ENCODE results near the gene ZEB1. TPM values are rescaled to one million over a fixed set of nuclear protein-coding genes. Genes with fewer than 3 reads are reported as not detected.
"Not testable (repeated sequence)": the region's sequence is repeated elsewhere in the genome, so short reads cannot be mapped to it uniquely, and the experiment has no call there.

Gene ZEB1
- polyA plus RNA-seq, 4 donors, result 25.8 to 99.7 (median 32.7) TPM

DNA sequence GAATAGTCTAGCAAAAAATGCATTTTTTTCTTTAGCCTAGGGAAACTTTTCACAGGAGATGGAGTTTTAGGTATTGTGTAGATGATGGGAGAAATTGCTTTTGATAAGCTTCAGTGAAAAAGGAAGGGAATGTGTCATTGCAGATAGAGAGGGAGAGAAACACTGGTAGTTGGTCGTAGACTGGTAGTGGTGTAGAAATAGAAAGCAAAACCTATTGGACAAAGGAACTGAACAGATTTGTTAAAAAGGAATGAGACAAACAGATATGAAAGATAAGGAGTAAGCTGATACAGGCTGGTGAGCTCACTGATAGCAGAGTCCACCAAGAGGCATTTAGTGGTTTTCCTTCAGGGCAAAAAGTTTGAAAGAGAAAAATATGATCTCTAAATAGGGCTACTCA is 94.3 kb downstream of the ZEB1 start:
- DNase-seq (ENCODE audit: low read depth in 4 of 4, low spot score in 3 of 4), result no peak

DNA sequence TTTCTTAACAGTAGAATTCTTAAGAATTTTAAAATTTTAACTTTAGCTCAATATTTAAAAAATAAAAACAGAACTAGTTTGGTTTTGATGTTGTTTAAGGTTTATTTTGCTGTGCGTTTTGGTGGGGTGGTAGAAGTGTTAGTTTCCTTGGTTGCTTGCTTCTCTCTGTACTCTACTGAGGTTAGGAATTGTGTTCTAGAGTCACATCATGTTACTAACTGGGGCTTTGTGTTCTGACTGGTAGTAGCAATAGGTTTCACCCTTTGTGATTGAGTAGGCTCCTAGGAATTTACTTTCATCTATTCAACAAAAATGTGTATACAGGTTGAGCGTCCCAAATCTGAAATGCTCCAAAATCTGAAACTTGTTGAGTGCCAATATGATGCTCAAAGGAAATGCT is 99.5 kb downstream of the ZEB1 start:
- no peak for DNase-seq (ENCODE audit: low read depth in 4 of 4, low spot score in 3 of 4)

DNA sequence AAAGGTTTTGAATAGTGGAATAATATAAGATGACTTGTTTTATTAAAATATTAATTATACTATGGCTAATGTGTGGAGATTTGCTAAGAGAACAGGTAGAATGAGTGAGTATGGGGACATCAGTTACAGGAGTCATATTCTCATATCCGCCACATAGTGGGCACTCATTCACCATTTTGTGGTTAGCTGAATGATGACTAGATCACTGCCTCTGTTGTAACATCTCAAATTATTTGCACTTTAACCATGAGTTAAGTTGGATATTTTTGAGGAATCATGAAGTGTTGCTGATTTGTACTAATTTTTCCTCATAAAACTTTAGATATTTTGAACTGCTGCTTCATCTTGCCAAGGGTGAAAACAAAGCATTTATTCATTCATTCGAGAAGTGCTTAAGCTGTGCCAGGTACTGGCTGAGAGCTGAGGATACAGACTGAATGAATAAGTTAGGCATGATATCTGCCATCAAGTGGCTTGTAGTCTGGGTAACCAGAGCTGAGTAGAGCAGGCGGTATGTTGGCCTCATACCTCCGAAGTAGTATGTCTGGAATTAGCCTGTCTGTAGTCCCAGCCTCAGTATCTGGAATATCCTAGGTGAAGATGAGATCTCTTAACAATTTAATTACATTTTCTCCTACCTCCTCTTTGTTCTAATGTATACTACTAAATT is 100.5 kb downstream of the ZEB1 start:
- no peak for DNase-seq (ENCODE audit: low read depth in 4 of 4, low spot score in 3 of 4)

DNA sequence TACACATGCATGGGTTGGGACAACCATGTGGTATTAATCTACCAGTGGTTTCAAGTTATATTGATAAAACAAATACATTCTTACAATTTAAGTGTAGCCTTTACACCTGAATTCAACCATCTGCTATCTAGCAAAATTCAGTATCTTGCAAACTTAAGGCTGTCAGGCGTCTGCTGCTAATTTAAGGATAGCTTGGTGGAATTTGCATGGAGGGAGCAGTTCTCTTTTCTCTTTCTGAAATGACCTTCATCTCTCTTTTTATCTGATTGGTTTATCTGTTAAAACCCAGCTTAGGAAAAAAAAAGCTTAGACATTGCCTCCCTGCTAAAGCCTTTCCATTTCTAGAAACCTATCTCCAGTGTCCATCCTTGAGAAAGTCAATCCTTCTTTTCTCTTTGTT is 102.3 kb downstream of the ZEB1 start:
- DNase-seq (ENCODE audit: low read depth in 4 of 4, low spot score in 3 of 4), result no peak

DNA sequence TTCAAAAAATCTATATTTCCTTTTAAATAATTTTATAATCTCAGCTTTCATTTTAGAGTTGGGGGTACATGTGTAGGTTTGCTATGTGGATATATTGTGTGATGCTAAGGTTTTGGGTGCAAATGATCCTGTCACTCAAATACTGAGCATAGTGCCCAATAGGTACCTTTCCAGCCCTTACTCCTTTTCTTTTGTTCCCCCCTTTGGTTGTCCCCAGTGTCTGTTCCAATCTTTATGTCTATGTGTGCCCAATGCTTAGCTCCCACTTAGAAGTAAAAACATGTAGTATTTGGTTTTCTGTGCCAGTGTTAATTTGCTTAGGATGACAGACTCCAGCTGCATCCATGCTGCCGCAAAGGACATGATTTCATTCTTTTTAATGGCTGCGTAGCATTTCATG is 103.6 kb downstream of the ZEB1 start:
- no peak for DNase-seq (ENCODE audit: low read depth in 4 of 4, low spot score in 3 of 4)

DNA sequence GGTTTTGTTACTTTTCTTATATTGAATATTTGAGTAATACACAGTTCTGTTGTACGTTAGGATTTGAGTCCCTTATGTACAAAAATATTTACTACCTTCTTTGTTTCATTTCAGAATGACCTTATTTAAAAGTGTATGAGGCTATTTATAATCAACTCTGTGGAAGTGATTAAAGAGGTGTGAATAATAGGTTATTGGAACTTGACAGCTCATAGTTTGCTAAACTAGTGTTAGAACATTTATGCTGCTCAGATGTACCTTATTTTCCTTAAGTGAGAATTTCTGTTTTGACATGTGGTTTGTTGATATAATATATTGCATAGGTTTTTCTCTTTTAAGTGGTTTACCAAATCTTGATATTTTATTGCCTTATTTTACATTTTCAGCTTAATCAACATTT is 105.5 kb downstream of the ZEB1 start:
- no peak for DNase-seq (ENCODE audit: low read depth in 4 of 4, low spot score in 3 of 4)

DNA sequence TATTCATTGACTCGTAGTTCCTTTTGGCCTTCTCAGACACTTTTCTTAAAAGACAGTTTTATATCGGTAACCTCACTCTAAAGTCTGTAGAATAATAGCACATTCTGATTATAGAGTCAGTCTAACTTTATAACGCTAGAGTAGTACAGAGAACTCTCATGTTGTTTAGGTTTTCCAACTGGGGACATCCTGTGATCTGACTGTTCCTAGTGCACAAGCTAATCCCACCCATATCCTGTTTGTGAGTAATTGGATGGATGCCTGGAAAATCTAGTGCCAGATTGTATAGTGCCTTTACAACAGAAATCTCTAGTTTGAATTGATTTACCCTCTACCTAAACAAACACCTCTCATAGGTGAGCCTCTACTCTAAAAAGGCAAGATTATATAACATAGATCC is 107.4 kb downstream of the ZEB1 start:
- DNase-seq (ENCODE audit: low read depth in 4 of 4, low spot score in 3 of 4), result no peak

DNA sequence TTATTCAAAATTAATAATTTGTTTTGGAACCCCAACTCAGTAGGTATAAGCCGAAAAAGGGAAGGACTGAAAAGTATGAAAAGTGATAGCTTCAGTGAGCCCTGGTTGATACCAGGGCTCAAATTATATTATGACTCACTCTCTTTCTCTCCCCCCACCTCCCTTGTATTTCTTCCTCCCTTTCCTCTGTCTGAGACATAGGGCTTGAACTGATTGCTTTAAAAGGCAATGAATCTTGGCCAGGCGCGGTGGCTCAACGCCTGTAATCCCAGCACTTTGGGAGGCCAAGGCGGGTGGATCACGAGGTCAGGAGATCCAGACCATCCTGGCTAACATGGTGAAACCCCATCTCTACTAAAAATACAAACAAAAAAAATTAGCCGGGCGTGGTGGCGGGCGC is 108.3 kb downstream of the ZEB1 start:
- not testable (repeated sequence) for DNase-seq (ENCODE audit: low read depth in 4 of 4, low spot score in 3 of 4)

DNA sequence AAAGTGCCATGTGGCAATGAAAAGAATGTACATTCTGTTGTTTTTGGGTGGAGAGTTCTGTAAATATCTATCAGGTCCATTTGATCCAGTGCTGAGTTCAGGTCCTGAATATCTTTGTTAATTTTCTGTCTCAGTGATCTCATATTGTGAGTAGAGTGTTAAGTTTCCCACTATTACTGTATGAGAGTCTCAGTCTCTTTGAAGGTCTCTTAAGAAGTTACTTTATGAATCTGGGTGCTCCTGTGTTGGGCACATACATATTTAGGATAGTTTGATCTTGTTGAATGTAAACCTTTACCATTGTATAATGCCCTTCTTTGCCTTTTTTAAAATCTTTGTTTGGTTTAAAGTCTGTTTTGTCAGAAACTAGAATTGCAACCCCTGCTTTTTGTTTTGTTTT is 109.5 kb downstream of the ZEB1 start:
- DNase-seq (ENCODE audit: low read depth in 4 of 4, low spot score in 3 of 4), result not testable (repeated sequence)

DNA sequence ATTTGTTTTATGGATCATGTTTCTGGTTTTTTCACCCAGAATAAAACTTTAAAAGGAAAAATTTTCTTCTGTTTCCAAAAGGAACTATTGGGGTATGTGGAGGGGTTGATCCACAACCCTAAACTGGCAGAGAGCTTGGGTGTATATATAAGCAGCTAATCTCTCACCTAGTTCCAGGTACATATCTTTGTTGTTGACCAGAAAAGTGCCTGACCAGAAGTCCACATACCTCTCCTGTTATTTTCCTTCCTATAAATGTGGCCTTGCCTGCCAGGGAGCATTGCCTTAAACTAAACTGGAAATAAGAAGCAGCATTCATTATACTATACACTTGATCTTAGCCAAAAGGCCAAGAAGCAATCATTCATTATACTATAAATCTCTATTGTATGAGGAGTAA is 112.0 kb downstream of the ZEB1 start:
- DNase-seq (ENCODE audit: low read depth in 4 of 4, low spot score in 3 of 4), result no peak

DNA sequence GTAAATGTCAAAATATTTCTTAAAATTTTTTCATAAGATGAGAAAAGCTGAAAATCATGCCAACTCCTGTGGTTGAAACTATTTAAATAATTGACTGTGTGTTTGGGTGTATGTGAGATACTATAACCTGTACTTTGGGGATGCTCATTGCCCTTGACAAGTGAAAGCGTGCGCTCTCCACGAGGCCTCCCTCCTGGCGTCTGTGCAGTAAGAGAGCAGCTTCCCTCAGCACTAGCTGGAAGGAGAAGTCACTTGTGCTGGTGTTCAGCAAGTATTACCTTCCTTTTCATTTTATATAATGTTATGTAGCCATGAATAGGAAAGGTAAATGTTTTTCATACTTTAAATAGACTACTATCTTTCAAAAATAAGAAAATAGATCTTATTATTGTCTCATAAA is 118.9 kb downstream of the ZEB1 start:
- no peak for DNase-seq (ENCODE audit: low read depth in 4 of 4, low spot score in 3 of 4)

DNA sequence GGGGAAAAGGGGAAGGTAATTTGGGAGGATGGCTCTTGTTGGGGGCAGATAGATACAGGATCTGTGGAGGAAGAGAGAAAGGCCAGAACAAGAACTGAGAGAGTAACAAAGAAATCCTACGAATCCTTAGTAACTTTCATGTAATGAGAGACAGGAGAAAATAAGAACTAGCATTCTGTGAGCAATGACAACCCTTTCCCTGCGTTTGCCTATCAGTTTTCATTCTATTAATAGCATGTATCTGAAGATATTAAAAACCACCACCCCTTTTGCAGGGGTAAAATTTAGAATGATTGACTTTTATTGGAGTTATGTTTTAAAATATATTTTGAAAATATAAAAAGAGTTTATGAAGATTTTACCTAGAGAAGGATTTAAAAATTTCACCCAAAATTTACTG is 132.8 kb downstream of the ZEB1 start:
- DNase-seq (ENCODE audit: low read depth in 4 of 4, low spot score in 3 of 4), result no peak

DNA sequence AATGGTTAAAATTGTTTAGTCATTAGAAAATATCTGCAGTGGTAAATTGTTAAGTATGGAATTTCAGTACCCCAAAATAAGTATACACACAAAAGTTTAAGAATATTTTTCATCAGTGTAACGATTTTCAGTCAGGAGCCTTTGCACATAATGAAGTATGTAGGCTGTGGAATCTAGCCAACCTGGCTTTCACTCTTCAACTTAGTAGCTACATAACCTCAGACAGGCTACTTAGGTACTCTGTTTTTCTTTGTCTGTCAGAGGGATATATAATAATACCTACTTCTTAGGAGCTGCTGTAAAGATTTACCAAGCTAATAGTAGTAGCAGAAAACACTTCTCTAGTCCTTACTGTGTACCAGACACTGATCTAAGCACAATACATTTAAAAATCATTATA is 137.5 kb downstream of the ZEB1 start:
- no peak for DNase-seq (ENCODE audit: low read depth in 4 of 4, low spot score in 3 of 4)

DNA sequence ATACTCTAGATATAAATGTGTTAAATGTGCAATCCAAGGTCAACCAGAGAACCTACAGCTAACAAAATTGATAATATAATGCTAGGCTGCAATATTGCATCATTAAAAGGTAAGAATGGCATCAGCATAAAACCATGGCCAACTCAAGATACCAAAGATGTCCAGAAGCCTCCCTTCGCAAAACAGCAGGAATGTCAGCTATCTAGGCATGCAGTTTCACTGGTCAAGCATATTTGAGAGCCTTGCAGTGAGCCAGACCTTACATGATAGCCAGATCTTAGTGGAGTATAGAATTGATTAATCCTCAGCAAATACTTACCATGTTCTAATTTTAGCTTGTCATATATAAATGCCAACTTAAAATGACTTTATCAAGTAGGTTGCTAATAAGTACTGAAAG is 138.8 kb downstream of the ZEB1 start:
- DNase-seq (ENCODE audit: low read depth in 4 of 4, low spot score in 3 of 4), result no peak

DNA sequence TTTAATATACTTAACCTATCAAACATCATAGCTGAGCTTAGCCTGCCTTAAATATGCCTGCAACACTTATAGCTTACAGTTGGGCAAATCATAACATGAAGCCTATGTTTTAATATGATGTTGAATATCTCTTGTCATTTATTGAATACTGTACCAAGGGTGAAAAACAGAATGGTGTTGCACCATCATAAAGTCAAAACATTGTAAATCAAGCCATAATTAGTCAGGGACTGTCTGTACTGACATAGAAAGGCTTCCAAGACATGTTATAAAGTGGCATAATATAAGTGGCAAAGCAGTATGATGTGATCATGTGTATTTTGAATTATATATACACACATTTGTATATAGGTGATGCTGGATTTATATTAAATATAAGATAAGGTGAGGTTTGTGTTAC is 140.0 kb downstream of the ZEB1 start:
- no peak for DNase-seq (ENCODE audit: low read depth in 4 of 4, low spot score in 3 of 4)

DNA sequence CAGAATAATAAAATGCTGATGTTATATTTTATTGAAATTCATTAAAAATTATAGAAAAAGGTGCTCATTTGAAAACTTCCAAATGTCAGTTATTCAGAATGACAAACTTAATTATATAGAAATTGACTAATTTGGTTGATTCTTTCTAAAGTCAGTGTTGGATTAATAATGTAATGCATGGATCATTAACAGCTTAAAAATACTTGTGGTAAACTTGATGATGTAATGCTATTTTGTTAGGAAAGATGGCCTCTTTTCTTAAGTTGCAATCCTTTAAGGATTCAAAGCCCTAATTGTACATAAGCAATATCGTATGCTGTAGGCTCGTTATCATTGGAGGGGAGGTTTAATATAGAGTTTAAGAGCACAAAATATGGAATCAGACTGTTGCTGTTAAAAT is 141.2 kb downstream of the ZEB1 start:
- no peak for DNase-seq (ENCODE audit: low read depth in 4 of 4, low spot score in 3 of 4)

DNA sequence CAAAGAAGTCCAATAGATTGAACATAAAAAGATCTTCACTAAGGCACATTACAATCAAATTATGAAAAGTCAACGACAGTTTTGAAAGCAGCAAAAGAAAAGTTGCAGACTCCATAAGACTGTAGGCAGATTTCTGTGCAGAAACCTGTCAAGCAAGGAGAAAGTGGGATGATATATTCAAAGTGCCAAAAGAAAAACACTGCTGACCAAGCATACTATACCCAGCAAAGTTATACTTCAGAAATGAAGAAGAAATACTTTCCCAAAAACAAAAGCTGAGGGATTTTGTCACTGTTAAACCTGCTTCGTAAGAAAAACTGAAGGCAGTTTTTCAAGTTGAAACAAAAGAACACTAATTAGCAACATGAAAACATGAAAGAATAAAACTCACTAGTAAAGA is 145.5 kb downstream of the ZEB1 start:
- no peak for DNase-seq (ENCODE audit: low read depth in 4 of 4, low spot score in 3 of 4)

DNA sequence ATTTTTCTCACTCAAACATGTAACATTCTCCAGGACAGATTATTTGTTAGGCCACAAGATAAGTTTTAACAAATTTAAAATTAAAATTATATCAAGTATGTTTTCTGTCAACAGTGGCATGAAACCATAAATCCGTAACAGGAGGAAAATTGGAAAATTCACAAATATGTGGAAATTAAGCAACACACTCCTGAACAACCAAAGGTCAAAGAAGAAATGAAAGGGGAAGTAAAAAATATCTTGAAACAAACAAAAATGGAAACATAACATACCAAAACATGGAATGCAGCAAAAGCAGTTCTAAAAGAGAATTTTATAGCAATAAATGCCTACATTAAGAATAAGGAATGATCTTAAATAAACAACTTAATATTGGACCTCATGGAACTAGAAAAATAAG is 147.3 kb downstream of the ZEB1 start:
- no peak for DNase-seq (ENCODE audit: low read depth in 4 of 4, low spot score in 3 of 4)

DNA sequence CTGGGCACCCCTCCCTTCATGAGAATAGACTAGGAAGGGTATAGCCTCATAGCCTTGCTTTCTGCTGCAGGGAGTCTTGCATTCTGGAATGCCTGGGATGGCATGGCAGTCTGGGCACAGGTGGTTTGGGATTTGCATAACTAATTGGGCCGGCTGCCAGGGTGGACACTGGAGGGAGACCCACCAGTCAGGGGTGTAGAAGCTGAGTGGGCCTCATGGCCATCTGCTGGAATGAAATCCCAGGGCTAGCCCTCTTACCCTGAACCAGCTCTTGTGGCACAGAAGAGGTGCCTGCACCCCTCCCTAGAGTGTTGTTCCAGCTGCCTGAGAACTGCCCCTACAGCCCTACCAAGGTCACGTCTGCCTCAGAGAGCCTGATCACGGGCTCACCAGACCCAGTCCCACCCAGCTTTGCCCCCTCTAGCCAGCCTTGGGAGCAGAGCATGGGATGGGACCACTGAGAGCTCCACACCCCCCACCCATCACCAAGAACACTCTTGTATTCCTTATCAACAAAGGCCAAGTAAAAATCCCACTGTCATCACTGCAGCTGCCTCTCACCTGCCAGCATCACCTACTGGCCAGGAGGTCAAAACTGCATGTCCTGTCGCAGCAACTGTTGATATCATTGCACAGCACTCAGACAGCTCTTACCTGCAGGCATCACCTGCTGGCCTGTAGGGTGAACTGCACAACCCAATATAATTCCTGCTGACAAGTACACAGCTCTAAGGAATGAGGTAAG is 148.9 kb downstream of the ZEB1 start:
- DNase-seq (ENCODE audit: low read depth in 4 of 4, low spot score in 3 of 4), result no peak

DNA sequence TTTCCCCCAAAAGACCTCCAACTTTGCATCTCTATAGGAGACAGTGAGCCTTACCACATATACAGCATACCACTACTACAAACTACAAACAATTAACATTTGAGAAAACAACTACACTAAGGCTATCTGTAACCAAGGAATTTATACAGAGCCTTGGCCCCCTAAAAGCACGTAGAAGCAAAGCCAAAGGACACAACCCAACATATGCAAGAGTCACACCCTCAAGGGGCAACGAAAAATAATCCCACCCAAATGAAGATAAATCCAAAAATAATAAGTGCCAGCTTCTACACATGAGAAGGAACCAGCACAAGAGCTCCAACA is 149.5 kb downstream of the ZEB1 start:
- DNase-seq (ENCODE audit: low read depth in 4 of 4, low spot score in 3 of 4), result no peak

DNA sequence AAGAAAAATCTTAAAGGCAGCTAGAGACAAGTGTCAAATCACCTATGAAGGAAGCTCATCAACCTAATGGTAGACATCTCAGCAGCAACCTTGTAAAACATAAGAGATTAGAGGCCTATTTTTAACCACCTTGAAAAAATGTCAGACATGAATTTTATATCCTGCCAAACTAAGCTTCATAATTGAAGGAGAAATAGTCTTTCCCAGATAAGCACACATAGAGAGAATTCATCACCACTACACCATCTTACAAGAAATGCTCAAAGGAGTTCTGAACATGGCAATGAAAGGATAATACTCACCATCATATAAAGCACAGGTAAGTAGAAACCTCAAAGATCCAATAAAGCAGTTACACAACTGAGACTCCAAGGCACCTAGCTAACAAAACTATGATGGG is 156.5 kb downstream of the ZEB1 start:
- no peak for DNase-seq (ENCODE audit: low read depth in 4 of 4, low spot score in 3 of 4)

DNA sequence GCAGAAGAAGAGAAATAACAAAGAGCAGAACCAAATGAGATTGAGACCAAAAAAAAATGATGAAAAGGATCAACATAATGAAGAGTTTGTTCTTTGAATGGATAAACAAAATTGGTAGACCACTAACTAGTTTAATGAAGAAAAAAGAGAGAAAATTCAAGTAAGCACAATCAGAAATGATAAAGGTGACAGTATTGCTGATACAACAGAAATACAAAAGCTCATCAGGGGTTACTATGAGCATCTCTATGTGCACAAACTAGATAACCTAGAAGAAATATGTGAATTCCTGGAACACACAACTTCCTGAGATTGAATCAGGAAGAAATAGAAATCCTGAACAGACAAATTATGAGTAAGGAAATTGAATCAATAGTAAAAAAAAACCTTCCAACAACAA is 157.1 kb downstream of the ZEB1 start:
- no peak for DNase-seq (ENCODE audit: low read depth in 4 of 4, low spot score in 3 of 4)

DNA sequence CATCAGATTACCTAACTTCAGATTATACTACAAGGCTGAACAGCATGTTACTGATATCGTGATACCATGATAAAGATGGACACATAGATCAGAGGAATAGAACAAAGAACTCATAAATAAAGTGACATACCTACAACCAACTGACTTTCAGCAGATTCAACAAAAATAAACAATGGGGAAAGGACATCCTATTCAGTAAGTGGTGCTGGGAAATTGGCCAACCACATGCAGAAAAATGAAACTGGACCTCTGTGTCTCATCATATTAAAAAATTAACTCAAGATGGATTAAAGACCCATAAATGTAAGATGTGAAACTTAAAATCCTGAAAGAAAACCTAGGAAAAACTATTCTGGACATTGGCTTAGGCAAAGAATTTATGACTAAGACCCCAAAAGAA is 158.6 kb downstream of the ZEB1 start:
- no peak for DNase-seq (ENCODE audit: low read depth in 4 of 4, low spot score in 3 of 4)

All from left renal pelvis (tissue), 4 donors.